Activated T-helper 1 cell treated with Interleukin-2 at 50 U/mL for 16 hours (primary cell): ENCODE results near the gene FMNL3.
"Not testable (repeated sequence)": the region's sequence is repeated elsewhere in the genome, so short reads cannot be mapped to it uniquely, and the experiment has no call there.

Experiments used
- DNase-seq: peaks from one replicate; pipeline ENCODE4 v3.0.0-alpha.2; 2020; ENCODE audit warnings: low read depth

Gene FMNL3

DNA sequence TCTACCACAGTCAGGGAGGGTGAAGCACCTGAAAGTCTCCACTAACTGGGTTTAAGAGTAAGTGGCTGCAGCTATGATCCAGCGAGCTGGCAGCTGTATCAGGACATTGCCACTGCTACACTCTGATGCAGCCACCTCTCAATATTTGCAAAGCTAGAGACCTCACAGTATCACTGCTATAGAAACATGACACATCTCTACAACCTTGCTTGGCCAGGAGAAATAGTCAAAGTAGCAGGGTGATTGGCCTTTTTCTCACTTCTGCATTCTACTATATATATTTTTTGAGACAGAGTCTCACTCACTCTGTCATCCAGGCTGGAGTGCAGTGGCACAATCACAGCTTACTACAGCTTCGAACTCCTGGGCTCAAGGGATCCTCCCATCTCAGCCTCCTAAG, 9.3 kb upstream of the FMNL3 start:
- no peak for DNase-seq

DNA sequence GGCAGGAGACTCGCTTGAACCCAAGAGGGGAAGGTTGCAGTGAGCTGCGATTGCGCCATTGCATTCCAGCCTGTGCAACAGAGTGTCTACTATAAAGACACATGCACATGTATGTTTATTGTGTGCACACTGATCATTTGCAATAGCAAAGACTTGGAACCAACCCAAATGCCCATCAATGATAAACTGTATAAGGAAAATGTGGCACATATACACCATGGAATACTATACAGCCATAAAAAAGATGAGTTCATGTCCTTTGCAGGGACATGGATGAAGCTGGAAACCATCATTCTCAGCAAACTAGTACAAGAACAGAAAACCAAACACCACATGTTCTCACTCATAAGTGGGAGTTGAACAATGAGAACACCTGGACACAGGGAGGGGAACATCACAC, 6.7 kb upstream of the FMNL3 start:
- not testable (repeated sequence) for DNase-seq

DNA sequence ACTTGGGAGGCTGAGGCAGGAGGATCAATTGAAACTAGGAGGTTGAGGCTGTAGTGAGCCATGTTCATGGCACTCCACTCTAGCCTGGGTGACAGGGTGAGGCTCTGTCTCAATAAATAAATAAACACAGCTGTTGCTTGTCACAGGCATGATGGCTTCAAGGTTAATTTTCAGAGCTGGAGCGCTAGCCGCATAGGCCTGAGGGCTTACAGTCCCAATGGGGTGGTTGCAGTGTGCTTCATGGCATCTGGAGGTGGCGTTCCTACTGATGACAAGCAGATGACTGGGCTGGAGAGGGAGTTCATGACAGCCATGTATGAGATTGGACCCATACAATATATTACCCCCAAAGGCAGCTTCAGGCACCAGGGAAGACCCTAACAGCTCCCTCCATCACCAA, 1.6 kb upstream of the FMNL3 start:
- no peak for DNase-seq

DNA sequence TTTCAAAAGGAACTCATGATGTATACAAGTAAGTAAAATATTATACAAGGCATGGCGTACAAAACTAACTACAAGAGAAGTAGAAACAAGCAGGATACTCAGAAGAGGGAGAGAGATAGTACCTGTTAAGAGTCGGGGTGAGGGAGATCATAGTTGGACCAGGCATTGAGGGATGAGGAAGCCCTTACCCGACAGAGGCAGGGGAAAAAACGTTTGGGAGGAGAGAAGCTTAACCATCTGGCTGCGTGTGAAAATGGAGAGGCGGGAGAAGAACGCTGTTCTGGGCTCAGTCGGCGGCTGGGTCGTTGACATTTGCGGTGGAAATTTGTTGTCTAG, 575 bp upstream of the FMNL3 start:
- no peak for DNase-seq

DNA sequence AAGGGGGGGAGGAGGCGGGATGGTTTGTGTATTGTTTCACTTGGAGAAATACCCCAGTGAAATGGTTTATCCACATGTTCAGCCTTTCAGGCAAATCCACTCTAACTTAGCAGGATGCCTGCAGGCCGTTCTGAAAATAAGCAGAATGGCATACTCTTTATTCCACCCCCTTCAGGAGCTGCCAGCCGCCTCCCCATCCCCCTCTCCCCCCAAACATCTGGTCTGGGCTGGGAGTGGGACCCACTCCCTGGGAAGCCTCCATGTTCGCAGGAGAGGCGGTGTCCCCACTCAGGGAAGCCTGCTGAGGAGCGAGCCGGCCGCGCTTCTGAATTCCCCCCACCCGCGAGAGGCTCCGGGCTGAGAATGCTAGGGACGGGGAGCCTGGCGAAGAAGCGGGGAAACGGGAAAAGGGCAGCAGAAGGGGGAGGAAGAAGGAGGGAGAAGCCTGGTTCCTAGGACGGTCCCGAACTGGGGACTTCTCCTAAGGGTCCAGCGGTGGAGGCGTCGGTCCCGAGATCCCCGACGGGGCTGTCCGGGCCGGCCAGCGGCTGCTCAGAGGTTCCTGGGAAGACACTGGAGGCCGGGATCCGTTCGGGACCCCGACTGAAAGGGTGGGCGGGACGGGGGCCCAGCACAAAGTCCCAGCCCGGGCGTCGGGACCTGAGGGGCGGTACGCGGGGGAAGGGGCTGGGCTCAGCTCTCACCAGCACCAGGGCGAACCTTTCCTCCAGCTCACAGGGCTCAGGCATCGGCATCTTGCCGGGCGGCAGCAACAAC, 666 bp downstream of the FMNL3 start:
- DNase-seq = no peak

DNA sequence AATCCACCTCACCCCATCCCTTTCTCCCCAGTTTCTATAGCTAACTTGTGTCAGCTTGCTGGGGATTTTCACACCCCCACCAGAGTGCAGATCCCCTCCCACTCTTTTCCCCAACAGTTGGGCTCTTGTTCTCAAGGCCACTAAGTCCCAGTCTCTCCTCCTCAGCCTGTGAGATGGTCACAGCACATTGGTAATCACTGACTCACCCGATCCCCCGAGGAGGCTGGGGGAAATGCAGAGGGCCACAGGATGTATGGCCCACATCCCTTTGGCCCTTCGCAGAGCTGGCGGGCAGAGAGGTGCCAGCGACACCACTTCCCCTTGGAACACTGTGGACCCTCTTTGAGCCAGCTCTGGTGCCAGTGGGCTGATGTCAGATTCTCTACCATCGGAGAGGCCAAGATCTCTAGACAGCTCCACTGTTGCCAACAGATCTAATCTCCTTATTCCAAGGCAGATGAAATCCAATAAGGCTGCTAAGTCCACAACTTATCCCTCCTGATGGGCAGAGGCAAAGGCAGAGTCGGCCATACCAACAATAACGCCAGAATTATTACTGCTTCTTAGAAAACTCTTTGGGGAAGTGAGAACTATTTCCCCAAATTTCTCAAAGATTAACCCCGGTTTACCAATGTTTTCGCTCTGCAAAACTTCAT, 1.6 kb downstream of the FMNL3 start:
- DNase-seq = no peak

DNA sequence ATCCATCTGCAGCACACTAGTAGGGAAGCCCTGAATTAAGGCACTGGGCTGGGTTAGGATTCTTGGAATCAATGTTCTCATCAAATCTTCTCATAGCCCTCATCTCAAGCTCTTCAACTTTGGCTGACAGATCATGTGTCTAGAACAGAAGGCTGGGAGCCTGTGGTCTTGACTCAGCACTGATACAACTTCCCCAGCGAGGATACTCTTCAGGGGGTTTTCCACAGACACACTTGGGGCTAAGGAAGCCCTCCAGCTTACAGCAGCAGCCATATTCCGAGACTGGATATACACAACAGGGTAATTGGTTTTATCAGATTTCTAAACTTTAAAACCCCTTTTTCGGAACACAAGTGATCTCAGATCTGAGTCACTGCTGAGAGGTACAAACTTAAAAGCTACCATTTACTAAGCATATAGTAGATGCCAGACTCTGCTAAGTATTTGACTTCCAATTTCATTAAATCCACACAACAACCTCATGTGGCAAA, 3.5 kb downstream of the FMNL3 start:
- no peak for DNase-seq

DNA sequence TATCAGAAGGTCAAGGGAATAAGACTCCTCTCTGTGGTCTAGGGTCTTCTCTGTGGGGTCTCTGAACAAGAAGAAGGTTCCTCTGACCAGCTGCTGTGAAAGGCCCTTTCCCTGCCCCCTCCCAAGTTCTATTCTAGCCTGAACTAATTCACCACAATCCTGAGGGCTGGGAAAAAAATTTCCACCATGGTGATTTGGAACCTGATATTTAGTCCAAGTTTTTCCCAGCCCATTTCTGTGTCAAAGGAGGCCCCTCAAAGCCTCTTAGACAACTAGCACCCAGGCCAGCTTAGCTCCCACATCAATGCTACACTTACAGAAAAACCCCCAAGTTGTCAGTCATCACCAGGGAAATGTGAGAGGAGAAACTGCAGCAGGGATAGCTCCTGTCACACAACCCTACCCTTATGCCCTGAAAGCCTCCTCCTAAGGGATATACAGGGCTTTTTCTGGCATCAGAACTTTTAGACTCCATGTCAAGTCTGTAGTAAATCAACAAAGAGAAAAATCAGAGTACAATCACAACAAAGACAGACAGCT, 4.5 kb downstream of the FMNL3 start:
- no peak for DNase-seq

DNA sequence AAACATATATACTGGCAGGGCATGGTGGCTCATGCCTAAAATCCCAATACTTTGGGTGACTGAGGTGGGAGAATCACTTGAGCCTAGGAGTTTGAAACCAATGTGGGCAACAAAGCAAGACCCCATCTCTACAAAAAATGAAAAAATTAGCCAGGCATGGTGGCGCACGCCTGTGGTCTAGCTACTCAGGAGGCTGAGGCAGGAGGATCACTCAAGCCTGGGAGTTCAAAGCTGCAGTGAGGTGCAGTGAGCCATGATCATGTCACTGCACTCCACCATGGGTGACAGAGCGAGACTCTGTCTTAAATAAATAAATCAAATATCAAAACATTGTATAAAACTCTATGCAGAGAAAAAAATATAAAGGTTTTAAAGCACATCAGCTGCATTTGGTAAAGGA, 5.2 kb downstream of the FMNL3 start:
- DNase-seq = no peak

DNA sequence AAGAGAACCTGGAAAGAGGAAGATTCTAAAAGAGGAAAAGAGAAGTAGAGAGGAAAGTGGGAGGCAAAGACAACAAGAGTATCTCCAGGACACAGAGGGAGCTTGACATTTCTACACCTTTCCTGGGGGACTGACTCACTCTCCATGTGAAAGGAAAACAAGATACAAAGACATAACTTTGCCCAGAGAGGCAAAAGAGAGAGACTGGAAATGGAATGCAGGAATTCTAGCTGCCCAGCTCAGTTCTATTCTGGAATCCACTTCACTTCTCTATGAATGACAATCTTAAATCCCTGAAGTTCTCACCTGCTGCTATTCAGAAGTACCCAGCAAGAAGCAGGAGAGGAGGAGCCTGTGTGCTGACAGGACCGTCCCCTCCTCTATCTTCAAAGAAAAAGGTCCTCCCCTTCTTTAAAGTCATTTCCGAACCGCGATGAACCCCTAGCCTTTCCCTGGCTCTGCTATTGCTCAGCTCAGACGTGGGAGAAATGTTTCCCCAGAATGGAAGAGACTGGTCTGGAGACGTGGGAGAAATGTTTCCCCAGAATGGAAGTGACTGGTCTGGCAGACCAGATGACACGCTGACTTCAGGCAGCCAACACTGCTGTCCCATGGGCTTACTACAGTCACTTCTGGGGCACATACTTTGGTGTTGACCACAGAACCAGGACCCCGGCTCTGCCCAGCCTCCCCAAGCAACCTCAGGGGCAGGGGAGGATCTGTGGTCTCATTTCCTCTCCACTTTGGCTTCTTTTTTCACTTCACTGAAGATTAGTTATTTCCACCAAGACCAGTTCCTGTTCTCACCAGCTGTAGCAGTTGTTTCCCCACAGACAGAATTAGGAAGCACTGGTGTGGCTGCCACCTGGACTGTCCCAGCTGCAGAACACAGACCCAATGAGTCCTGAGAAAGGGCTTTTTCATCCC, 8.3 kb downstream of the FMNL3 start:
- no peak for DNase-seq

DNA sequence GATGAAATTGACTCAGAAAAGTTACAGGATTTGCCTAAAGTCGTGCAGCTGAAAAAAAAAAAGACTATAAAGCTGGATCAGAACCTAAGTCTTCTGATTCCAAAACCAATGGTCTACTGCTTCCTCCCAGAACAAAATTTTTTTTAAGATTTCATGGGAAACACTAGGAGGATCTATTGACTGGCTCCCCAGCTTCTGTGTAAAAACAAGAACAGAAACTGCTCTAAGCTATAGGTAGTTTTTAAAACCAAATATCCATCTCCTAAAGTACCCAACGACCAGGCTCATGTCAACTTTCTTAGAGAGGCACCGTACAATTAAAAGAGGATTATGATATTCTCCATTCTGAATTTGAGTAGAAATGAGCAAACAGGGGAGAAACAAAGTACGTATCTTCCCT, 9.4 kb downstream of the FMNL3 start:
- DNase-seq = no peak

DNA sequence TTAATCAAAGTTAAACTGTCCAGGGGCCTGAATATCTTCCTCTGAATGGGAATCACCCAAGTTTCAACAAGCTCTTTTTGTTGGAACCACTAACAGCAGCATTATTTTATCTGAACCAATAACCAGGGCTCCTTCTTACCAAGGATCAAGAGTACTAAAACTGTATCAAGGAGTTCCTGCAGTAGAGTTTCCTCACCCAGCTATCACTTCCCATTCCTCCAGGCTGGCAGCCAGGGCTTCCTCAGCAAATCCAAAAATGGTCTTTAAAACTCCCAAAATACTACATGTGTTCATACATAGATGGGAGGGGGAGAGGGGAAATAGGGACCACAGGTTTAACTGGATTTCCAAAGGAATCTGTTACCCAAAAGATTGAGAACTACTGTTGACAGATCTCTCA, 10.5 kb downstream of the FMNL3 start:
- no peak for DNase-seq

DNA sequence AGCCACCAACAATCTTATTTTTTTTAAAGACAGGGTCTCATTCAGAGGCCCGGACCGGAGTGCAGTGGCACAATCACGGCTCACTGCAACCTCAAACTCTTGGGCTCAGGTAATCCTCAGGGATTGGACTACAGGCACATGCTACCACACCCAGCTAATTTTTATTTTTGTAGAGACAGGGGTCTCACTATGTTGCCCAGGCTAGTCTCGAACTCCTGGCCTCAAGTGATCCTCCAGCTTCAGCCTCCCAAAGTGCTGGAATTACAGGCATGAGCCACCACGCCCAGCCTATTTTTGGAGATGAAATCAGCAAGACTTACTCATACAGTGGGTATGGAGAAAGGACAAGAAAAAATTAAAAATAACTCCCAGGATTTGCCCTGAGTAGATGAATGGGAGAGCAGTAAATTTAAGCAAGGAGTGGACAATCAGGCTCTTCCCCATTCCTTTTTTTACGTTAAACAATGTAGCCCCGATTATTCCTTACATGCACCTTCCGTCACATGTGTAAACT, 13.2 kb downstream of the FMNL3 start:
- DNase-seq = no peak

DNA sequence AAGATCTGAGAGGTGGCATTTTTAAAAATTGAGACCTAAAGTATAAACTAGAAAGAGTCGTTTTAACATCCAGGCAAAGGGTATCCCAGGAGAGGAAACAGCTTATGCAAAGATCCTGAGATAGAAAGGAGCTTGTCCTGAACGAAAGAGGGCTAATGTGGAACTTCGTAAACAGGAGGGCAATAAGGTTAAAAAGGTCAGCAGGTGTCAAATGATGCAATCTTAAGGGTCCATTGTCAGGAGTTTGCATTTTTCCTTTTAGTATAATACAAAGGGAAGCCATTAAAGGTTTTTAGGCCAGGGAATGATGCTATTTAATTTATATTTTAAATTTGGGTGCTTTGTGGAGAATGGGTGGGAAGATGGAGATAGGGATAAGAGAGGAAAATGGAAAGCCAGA, 14.4 kb downstream of the FMNL3 start:
- DNase-seq = no peak

DNA sequence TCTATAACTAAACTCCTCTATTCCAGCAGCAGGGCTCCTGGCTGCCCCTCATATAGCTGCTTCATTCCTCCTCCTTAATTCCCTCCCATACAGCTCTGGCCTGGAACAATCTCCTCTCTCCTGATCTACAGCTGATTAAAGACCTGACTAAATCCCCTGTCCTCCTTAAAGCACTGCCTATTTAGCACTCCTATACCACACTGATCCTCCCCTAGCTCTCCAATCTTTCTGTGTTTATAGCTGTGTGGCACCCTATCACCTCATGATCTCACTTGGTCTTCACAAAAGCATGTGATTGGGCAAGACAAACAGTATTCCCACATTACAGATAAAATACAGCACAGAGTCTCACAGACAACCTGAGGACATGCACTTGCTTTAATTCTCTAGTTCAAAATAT, 17.4 kb downstream of the FMNL3 start:
- DNase-seq = no peak

DNA sequence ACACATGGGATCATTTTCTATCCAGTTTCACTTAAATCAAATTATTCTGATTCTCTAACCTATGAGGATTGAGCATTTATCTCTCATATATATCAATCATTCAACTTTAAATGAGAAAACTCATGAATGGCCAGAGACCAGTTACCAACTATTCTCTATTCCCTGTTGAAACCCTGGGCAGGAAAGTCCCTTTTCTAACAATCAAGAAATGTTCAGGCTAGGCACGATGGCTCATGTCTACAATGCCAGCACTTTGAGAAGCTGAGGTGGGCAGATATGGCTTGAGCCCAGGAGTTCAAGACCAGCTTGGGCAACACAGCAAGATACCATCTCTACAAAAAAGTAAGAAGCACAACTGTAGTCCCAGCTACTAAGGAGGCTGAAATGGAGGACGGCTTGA, 18.0 kb downstream of the FMNL3 start:
- DNase-seq = no peak

DNA sequence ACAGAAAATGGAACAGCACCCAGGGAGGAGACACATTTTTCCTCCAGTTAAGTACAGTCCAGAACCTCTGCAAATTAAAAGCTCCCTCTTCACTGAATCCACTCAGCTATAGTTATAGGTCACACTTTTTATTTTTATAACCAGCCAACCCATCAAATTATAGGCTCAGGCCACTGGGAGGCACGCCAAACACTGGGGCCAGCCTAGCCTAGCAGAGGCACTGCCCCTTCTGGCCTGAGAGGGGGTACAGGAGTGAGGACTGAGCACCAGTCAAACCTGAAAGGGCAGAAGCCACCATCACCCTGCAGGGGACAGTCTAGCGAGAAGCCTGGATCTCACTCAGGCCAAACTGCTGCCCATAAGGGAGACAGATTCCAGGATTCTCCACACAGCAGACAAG, 19.3 kb downstream of the FMNL3 start:
- no peak for DNase-seq

DNA sequence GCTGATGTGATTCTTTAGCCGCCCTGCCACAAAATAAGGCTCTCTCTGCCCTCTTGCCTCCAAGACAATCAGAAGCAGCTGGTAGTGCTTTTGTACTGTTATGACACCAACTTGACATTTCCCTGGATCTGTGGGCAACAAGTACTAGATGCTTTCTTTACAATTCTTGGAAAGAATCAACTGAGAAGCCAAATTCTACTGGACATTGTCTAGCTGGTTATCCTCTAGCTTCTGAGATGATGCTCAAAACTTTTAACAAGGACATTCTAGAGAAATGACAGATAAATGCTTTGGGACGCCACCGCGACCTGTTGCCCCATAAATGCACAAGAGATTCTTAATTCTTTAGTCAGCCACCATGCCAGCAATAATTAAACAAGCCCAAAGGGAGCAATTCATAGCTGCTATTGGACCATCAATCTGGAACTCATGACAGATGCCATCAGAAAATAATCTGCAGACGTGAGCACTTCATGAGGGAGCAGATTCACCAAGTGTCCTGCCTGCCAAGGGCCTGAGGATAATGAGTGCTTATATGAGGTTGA, 22.8 kb downstream of the FMNL3 start:
- no peak for DNase-seq

DNA sequence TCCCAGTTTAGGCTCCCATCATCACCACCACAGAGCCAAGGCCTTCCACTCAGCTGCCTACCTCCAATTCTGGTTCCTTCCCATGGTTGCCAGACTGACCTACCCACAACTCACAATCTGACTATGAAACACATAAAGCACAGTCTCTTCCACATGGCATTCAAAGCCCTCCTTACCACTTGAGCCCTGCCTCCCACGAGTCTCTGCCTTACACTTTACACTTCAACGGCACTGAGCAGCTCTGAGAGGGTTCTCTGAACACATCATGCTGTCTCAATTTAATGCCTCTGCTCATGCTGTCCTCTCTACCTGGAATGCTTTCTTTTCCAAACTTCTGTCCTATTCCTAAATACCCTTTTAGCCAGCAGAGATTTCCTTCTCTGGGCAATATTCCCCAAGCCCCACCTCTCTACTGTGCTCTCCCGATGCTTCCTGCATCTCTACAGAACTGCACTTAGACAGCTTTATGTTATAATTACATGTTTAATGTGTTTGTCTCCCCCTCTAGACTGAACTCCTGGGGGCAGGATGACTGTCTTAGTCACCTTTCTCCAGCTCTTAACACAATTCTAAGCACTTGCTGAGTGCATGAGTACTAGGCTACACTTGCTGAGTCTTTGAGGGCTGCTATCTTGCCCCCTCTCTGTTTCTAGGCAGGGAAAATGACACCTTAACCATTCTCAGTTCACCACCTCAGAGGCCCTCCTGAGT, 23.5 kb downstream of the FMNL3 start:
- no peak for DNase-seq

DNA sequence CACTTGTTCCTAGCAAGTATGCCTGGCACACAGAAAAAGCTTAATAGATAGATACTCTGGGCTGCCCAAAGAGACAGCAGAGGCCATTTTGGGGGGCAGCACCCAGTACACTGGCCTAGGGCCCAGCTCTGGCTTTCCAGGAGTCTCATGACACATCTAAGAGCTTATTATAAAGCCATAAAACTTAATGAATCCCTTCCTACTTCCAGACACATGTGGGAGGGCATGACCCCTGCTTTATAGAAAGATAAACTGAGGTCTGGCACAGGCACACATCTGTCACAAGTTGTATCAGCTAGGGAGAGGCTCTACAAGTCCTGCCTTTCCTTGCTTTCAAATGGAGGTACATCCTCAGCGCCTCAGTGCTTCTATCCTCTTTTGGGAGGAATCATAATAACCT, 27.1 kb downstream of the FMNL3 start:
- no peak for DNase-seq

DNA sequence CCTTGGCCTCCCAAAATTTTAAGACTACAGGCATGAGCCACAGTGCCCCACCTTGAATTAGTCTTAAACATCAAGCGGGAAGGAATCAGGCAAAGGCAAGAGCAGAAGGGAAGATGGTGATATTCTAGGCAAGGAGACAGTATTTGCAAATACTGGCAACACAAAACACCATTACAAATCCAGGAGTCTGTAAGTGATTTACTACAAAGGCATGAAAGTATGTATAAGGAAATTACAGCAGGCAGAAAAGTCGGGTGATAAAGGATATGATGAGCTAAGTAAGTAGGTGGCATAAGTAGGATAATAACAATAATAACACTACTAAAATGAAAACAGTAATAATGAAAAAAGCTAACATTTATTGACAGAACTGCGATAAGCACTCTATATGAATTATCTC, 28.5 kb downstream of the FMNL3 start:
- DNase-seq = no peak
